OCI-LY7 (cell line): ENCODE measurements around the gene TRERF1. TPM values are rescaled to one million over a fixed set of nuclear protein-coding genes. Genes with fewer than 3 reads are reported as not detected.
A peak's percentile ranks its signal among the peaks of the same experiment; 100 is the strongest.

Experiments used
- BruUV-seq: library from RNA; stranded (reverse); fragments of 400-500 nt; replicated peaks from 2 replicates; lab custom pipeline; 2021; lab: Mats Ljungman, UMichigan
- CTCF ChIA-PET: fragments of 300-600 bp; sonication (Branson Sonifier 250); formaldehyde crosslinking; loops from one replicate; lab custom pipeline; 2022; ENCODE audit warnings: antibody characterized with exemption; ENCODE audit not compliant: unreplicated experiment; lab: Charles Lee
- POLR2A ChIA-PET: fragments of 300-600 bp; sonication (Branson Sonifier 250); formaldehyde crosslinking; loops from one replicate; lab custom pipeline; 2022; ENCODE audit warnings: antibody characterized with exemption; lab: Charles Lee
- DNase-seq: peaks from one replicate; pipeline ENCODE4 v3.0.0-alpha.2; 2015; ENCODE audit warnings: low spot score
- H2AFZ ChIP-seq: fragments of 200-600 bp; sonication (generic), shearing (Covaris generic); 2 replicates; pipeline ENCODE4 v1.6.1; 2014; ENCODE audit warnings: mild to moderate bottlenecking, antibody characterized with exemption, low read length, moderate library complexity
- H3K27ac ChIP-seq: fragments of 200-600 bp; sonication (generic); 2 replicates; pipeline ENCODE4 v1.5.1; 2014; ENCODE audit warnings: mixed run types, low read depth, mild to moderate bottlenecking, moderate library complexity, low read length, inconsistent platforms; ENCODE audit not compliant: poor library complexity, severe bottlenecking
- H3K36me3 ChIP-seq: fragments of 200-600 bp; sonication (generic); 2 replicates; pipeline ENCODE4 v1.6.1; 2014; ENCODE audit warnings: mild to moderate bottlenecking, antibody characterized with exemption, low read length, moderate library complexity, mixed read lengths; ENCODE audit not compliant: insufficient read depth
- H3K4me1 ChIP-seq: fragments of 200-600 bp; sonication (generic); 2 replicates; pipeline ENCODE4 v1.5.1; 2014; ENCODE audit warnings: mild to moderate bottlenecking, low read length; ENCODE audit not compliant: insufficient read depth, poor library complexity, severe bottlenecking
- H3K4me2 ChIP-seq: fragments of 200-600 bp; sonication (generic); 2 replicates; pipeline ENCODE4 v1.6.1; 2014; ENCODE audit warnings: mild to moderate bottlenecking, low read length
- H3K4me3 ChIP-seq: fragments of 200-600 bp; sonication (generic); 2 replicates; pipeline ENCODE4 v1.5.1; 2014; ENCODE audit warnings: mild to moderate bottlenecking, low read depth, low read length; ENCODE audit not compliant: poor library complexity, severe bottlenecking
- H3K79me2 ChIP-seq: fragments of 200-600 bp; sonication (generic); 2 replicates; pipeline ENCODE4 v1.6.1; 2016; ENCODE audit warnings: low read depth, mild to moderate bottlenecking, low read length, moderate library complexity, mixed read lengths; ENCODE audit not compliant: insufficient read depth
- H3K9me2 ChIP-seq: fragments of 200-600 bp; sonication (generic); 2 replicates; pipeline ENCODE4 v1.6.1; 2016; ENCODE audit warnings: mild to moderate bottlenecking, low read length, mixed read lengths; ENCODE audit not compliant: insufficient read depth
- H3K9me3 ChIP-seq: fragments of 200-600 bp; sonication (generic); 2 replicates; pipeline ENCODE4 v1.6.1; 2014; ENCODE audit warnings: mild to moderate bottlenecking, mixed run types, low read length, mixed read lengths
- H4K20me1 ChIP-seq: fragments of 200-600 bp; sonication (generic); 2 replicates; pipeline ENCODE4 v1.6.1; 2014; ENCODE audit warnings: mild to moderate bottlenecking, antibody characterized with exemption, low read length, moderate library complexity, mixed read lengths; ENCODE audit not compliant: insufficient read depth
- CTCF ChIP-seq: fragments of 200-600 bp; sonication (generic); conservative IDR thresholded peaks from 2 replicates; pipeline ENCODE4 v1.5.1; 2014; ENCODE audit warnings: mild to moderate bottlenecking, antibody characterized with exemption, low read length, moderate library complexity, mixed read lengths
- EZH2phosphoT487 ChIP-seq: fragments of 200-600 bp; sonication (generic); IDR thresholded peaks from 2 replicates; pipeline ENCODE4 v1.6.1; 2018; ENCODE audit warnings: low read depth, borderline replicate concordance, mild to moderate bottlenecking, mixed run types, antibody characterized with exemption, low read length, moderate library complexity, mixed read lengths
- intact Hi-C: fragments of 100-400 bp; cut with micrococcal nuclease; formaldehyde crosslinking; loops from one replicate; pipeline ENCODE4 v1.10.0; 2022; ENCODE audit not compliant: unreplicated experiment
- total RNA-seq, 2 experiments: library from RNA; depleted of rRNA in 1 of 2; stranded (reverse); fragments of >200 nt in 1 of 2; shearing (Covaris generic) in 1 of 2; gene quantifications; 2 replicates each; pipeline ENCODE4 v1.2.3, GENCODE V29; 2014 to 2022

The TRERF1 gene
- total RNA-seq, 2 experiments from 2014 or later = 5.7 to 12.9 TPM

- ChIA-PET CTCF (no interaction called here), POLR2A (no interaction called here)
- no peak overlapping the region for H3K4me3 ChIP-seq
- H3K9me2 ChIP-seq = no peaks in the 10 kb centered on the region
- H2AFZ ChIP-seq = no peak overlapping the region
- H3K4me2 ChIP-seq = no peak overlapping the region
- H3K27ac ChIP-seq = no peak overlapping the region
- 0 out of 2 replicates have a peak, but pooled peaks cover 3% of the 10 kb centered on the region for H3K36me3 ChIP-seq
- no peaks in the 10 kb centered on the region for H3K79me2 ChIP-seq
- TF ChIP-seq CTCF (no peak), EZH2phosphoT487 (no peak)
- no peaks in the 10 kb centered on the region for H4K20me1 ChIP-seq
- no peak for DNase-seq
- intact Hi-C loops = loop anchor here (5.0 kb wide), 1 partner anchor 269 kb away; no protein-coding TSS in a partner anchor
- H3K9me3 ChIP-seq = no peaks in the 10 kb centered on the region
- no TSS peak for BruUV-seq
- H3K4me1 ChIP-seq = peaks cover 8% of the 10 kb centered on the region
These were observed 188.5 kb downstream of the TRERF1 start for GRCh38 chr6:42263165-42263728.

- Histone ChIP-seq H4K20me1 (no peaks in the 10 kb centered on the region), H3K4me1 (peaks cover 8% of the 10 kb centered on the region), H3K27ac (no peak overlapping the region), H3K79me2 (no peaks in the 10 kb centered on the region), H3K9me2 (no peaks in the 10 kb centered on the region), H3K36me3 (0 out of 2 replicates have a peak, but pooled peaks cover 3% of the 10 kb centered on the region), H3K9me3 (no peaks in the 10 kb centered on the region), H2AFZ (no peak overlapping the region), H3K4me2 (peak overlapping the region; percentile 48; the same call in 1 of the 2 replicates), H3K4me3 (peak overlapping the region; percentile 42)
- intact Hi-C loops = loop anchor here (2.0 to 5.0 kb wide), 2 partner anchors 271 to 286 kb away; no protein-coding TSS in a partner anchor
- ChIA-PET CTCF (interaction anchor here (1.0 kb wide), 1 partner anchor 287 kb away, joined by 5 read pairs; no protein-coding TSS in a partner anchor), POLR2A (no interaction called here)
- no TSS peak for BruUV-seq
- peak; percentile 58 for DNase-seq
- TF ChIP-seq CTCF = peak; percentile 77
- no peak for TF ChIP-seq EZH2phosphoT487
These were observed 190.8 kb downstream of the TRERF1 start for GRCh38 chr6:42260972-42261371.

GRCh38 chr6:42260396-42260888, 191.3 kb downstream of the TRERF1 start:
- Histone ChIP-seq H3K36me3 (0 out of 2 replicates have a peak, but pooled peaks cover 3% of the 10 kb centered on the region), H4K20me1 (no peaks in the 10 kb centered on the region), H3K9me3 (no peaks in the 10 kb centered on the region), H3K4me3 (peak overlapping the region; percentile 42), H3K4me2 (peak overlapping the region; percentile 48; the same call in 1 of the 2 replicates), H3K9me2 (no peaks in the 10 kb centered on the region), H3K27ac (no peak overlapping the region), H2AFZ (no peak overlapping the region), H3K4me1 (peaks cover 8% of the 10 kb centered on the region), H3K79me2 (no peaks in the 10 kb centered on the region)
- intact Hi-C loops = loop anchor here (2.0 to 5.0 kb wide), 2 partner anchors 272 to 286 kb away; no protein-coding TSS in a partner anchor
- peak; percentile 58 for DNase-seq
- ChIA-PET POLR2A (no interaction called here), CTCF (interaction anchor here (1.0 kb wide), 1 partner anchor 287 kb away, joined by 5 read pairs; no protein-coding TSS in a partner anchor)
- no peak for TF ChIP-seq EZH2phosphoT487
- TF ChIP-seq CTCF = no peak
- BruUV-seq = no TSS peak
